DMS79 treated with DMSO at 0.1 percent for 48 hours (cell line): ENCODE data around the gene RALGPS1.

Experiments
- DNase-seq: peaks from one replicate; lab custom pipeline; 2025; lab: John Stamatoyannopoulos, UW

RALGPS1 gene

GRCh38 chr9:127098916-127099553, 184.5 kb downstream of the RALGPS1 start:
- DNase-seq: no peak

GRCh38 chr9:127099664-127100063, 185.1 kb downstream of the RALGPS1 start:
- no peak for DNase-seq

- DNase-seq: no peak
Observed at GRCh38 chr9:127102176-127102575, 187.6 kb downstream of the RALGPS1 start.

- DNase-seq: no peak
Observed at GRCh38 chr9:127102788-127103187, 188.2 kb downstream of the RALGPS1 start.

GRCh38 chr9:127104581-127105311, 190.2 kb downstream of the RALGPS1 start:
- no peak for DNase-seq

- DNase-seq: no peak
Observed at GRCh38 chr9:127105805-127106465, 191.4 kb downstream of the RALGPS1 start.

GRCh38 chr9:127106466-127106855, 191.9 kb downstream of the RALGPS1 start:
- no peak for DNase-seq

GRCh38 chr9:127107171-127107928, 192.8 kb downstream of the RALGPS1 start:
- DNase-seq: no peak

GRCh38 chr9:127107929-127108876, 193.6 kb downstream of the RALGPS1 start:
- DNase-seq: no peak

- no peak for DNase-seq
Observed at GRCh38 chr9:127109212-127109711, 194.7 kb downstream of the RALGPS1 start.

GRCh38 chr9:127112056-127112455, 197.5 kb downstream of the RALGPS1 start:
- DNase-seq: no peak

GRCh38 chr9:127112735-127113161, 198.2 kb downstream of the RALGPS1 start:
- peak; percentile 12 for DNase-seq

GRCh38 chr9:127113191-127113972, 198.8 kb downstream of the RALGPS1 start:
- DNase-seq: no peak

GRCh38 chr9:127114606-127115005, 200.0 kb downstream of the RALGPS1 start:
- DNase-seq: no peak

GRCh38 chr9:127116088-127116726, 201.6 kb downstream of the RALGPS1 start:
- DNase-seq: no peak

- DNase-seq: no peak
Observed at GRCh38 chr9:127116957-127117356, 202.4 kb downstream of the RALGPS1 start.

GRCh38 chr9:127117801-127118200, 203.2 kb downstream of the RALGPS1 start:
- DNase-seq: no peak

GRCh38 chr9:127118597-127119319, 204.2 kb downstream of the RALGPS1 start:
- DNase-seq: no peak

- DNase-seq: no peak
Observed at GRCh38 chr9:127119320-127119709, 204.7 kb downstream of the RALGPS1 start.
